B cell (primary cell): ENCODE data around the gene HOXD3.

Experiments used
- CTCF ChIP-seq: fragments of 200-600 bp; IDR thresholded peaks from one replicate; pipeline ENCODE4 v1.8.0; 2022; ENCODE audit warnings: antibody characterized with exemption, mild to moderate bottlenecking
- EZH2 ChIP-seq: IDR thresholded peaks from 2 replicates; pipeline ENCODE4 v1.6.1; 2012; ENCODE audit warnings: borderline replicate concordance, low read depth, mild to moderate bottlenecking, moderate library complexity, low read length; ENCODE audit not compliant: insufficient read depth, poor library complexity, severe bottlenecking

- no peak for TF ChIP-seq CTCF
- no peak for TF ChIP-seq EZH2
These were observed 12.1 kb downstream of the HOXD3 start for GRCh38 chr2:176169181-176169580.
